Bronchial epithelial cell (primary cell): Measurements from ENCODE around the gene SEZ6L. TPM values are rescaled to one million over a fixed set of nuclear protein-coding genes. Genes with fewer than 3 reads are reported as not detected.

Source experiments
- DNase-seq: peaks from one replicate; pipeline ENCODE4 v3.0.0-alpha.2; 2010; ENCODE audit warnings: low read depth
- FAIRE-seq: peaks from 2 replicates; lab custom pipeline; 2011; peaks lifted over from hg19 to GRCh38; lab: Jason Lieb, UNC
- H3K27me3 ChIP-seq: 2 replicates; pipeline ENCODE4 v1.5.1; 2011; ENCODE audit warnings: low read length; ENCODE audit not compliant: control insufficient read depth, insufficient read depth
- H3K36me3 ChIP-seq: 2 replicates; pipeline ENCODE4 v1.5.1; 2011; ENCODE audit warnings: low read length; ENCODE audit not compliant: control insufficient read depth, insufficient read depth
- H3K4me3 ChIP-seq: 2 replicates; pipeline ENCODE4 v1.5.1; 2011; ENCODE audit warnings: mild to moderate bottlenecking, low read depth, low read length, control low read depth
- CTCF ChIP-seq: IDR thresholded peaks from 2 replicates; pipeline ENCODE4 v1.5.1; 2011; ENCODE audit warnings: mild to moderate bottlenecking, moderate library complexity, low read length, control low read depth, inconsistent platforms; ENCODE audit not compliant: insufficient read depth, severe bottlenecking
- total RNA-seq: library from RNA; depleted of rRNA; stranded (reverse); fragments of >200 nt; gene quantifications from 2 replicates; pipeline ENCODE4 v1.2.1, GENCODE V29; 2014

Gene SEZ6L
- total RNA-seq, 1 donor from 2014 or later: not detected

- Histone ChIP-seq H3K36me3 (no peaks in the 10 kb centered on the region), H3K4me3 (no peak overlapping the region), H3K27me3 (no peaks in the 10 kb centered on the region)
- DNase-seq: no peak
- FAIRE-seq: no peak
- TF ChIP-seq CTCF: no peak
These were observed 173.6 kb downstream of the SEZ6L start for GRCh38 chr22:26342745-26343410.

- no peak for TF ChIP-seq CTCF
- H3K27me3 ChIP-seq: no peaks in the 10 kb centered on the region
- H3K36me3 ChIP-seq: no peaks in the 10 kb centered on the region
- no peak for DNase-seq
- no peak overlapping the region for H3K4me3 ChIP-seq
- FAIRE-seq: no peak
These were observed 176.2 kb downstream of the SEZ6L start for GRCh38 chr22:26345496-26345895.

DNA sequence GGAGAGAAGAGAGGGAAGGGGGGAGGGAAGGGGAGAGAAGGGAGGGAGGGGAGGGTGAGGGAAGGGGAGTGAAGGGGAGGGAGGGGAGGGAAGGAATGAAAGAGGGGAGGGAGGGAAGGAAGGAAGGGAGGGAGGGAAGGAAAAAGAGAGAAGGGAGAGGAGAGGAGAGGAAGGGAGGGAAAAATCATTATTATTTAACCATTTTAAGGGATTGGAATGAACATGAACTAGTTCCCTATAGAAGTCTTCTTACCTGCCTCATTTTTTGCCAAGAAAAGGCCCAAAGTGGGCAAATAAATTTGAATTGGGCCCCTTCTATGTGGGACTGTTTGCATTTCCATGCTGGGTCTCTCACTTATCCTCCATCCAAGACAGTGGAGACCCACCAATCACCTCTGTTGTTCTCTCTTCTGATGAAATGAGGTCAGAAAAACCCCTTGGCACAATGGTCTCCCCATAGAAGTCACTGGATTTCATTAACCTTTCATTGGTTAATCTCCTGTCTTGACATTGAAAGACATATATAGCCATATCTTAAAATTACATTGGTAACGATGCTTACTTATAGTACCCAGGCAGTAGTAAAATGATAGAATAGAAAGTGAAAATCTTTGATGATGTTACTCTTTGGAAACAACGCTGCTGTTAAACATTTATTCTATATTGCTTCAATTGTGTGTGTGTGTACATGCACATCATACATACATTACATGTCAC lies 179.7 kb downstream of the SEZ6L start:
- Histone ChIP-seq H3K27me3 (no peaks in the 10 kb centered on the region), H3K4me3 (no peak overlapping the region), H3K36me3 (no peaks in the 10 kb centered on the region)
- no peak for TF ChIP-seq CTCF
- no peak for FAIRE-seq
- DNase-seq: no peak

DNA sequence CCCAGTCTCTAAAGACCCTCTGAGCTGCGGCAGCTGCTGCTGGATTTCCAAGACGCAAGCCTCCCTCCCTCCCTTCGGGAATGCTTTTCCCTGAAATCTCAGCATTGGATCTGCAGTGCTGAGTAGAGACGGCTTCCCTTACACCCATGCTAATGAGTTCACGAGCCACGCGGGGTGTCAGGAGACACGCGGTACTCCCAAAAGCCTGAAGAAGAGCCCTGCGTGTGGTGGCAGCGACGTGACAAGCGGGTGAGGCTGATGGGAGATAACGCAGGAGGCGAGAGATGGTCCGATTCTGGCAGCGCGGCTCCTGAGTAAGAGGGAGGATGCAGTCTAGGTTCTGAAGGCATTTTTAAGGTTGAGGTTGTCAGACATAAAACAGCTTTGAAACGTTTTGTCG lies 185.4 kb downstream of the SEZ6L start:
- DNase-seq (no peak), FAIRE-seq (no peak)
- TF ChIP-seq CTCF: no peak
- H3K27me3 ChIP-seq: no peaks in the 10 kb centered on the region
- H3K36me3 ChIP-seq: no peaks in the 10 kb centered on the region
- H3K4me3 ChIP-seq: no peak overlapping the region

GRCh38 chr22:26357281-26357680 lies 188.0 kb downstream of the SEZ6L start:
- H3K36me3 ChIP-seq: no peaks in the 10 kb centered on the region
- H3K27me3 ChIP-seq: no peaks in the 10 kb centered on the region
- H3K4me3 ChIP-seq: no peak overlapping the region
- FAIRE-seq (no peak), DNase-seq (no peak)
- no peak for TF ChIP-seq CTCF

DNA sequence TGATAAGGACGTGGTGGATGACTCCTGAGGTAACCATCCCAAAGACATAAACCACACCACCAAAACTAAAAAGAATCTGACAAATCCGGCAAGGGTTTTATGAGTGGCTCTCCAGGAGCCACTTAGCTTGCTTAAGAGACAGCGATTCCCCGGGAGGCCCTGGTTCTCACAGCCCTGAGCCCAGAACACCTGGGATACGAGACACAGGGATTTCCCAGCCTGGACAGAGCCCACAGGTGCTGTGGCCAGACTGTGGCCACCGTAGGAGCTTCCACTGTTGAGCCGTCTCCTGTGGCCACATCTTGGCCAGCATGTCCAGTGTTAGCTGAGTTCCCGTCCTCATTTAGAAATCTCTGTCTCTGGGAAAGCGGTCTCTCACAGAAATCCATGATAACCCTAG lies 188.6 kb downstream of the SEZ6L start:
- FAIRE-seq: no peak
- no peak for TF ChIP-seq CTCF
- no peaks in the 10 kb centered on the region for H3K27me3 ChIP-seq

More for the DNA sequence above, 188.6 kb downstream of the SEZ6L start:
- no peak for DNase-seq
- Histone ChIP-seq H3K36me3 (no peaks in the 10 kb centered on the region), H3K4me3 (no peak overlapping the region)
